Measurements from ENCODE around the gene UNC45A. TPM values are rescaled to one million over a fixed set of nuclear protein-coding genes. Genes with fewer than 3 reads are reported as not detected.

UNC45A gene
- total RNA-seq, 1 donor from 2014 or later: 70.6 TPM

GRCh38 chr15:90994059-90994416 lies 59.0 kb downstream of the UNC45A start:
- intact Hi-C loops (cut with micrococcal nuclease): loop anchor here (1.0 to 2.0 kb wide), 6 partner anchors 40 to 760 kb away; partner anchors contain the start of genes GDPGP1, RCCD1 and UNC45A

- intact Hi-C loops (cut with micrococcal nuclease): loop anchor here (1.0 to 2.0 kb wide), 7 partner anchors 28 to 760 kb away; partner anchors contain the start of genes GDPGP1, RCCD1, UNC45A and VPS33B
Observed at GRCh38 chr15:90994417-90995311, 59.6 kb downstream of the UNC45A start, which contains the start of gene PRC1. TSS of gene PRC1 (minus strand) at chr15:90994535. CDS start at chr15:90994417, 118 bp downstream.

GRCh38 chr15:90998737-90999136 lies 63.7 kb downstream of the UNC45A start:
- intact Hi-C loops (cut with micrococcal nuclease): no loop called here

GRCh38 chr15:91001209-91001608 lies 66.1 kb downstream of the UNC45A start:
- intact Hi-C loops (cut with micrococcal nuclease): no loop called here

Other genes with a start within 250 kb of the UNC45A start
- gene BLM, start 217.9 kb upstream of the UNC45A start, total RNA-seq: 74.7 and 75.3 TPM in 2 replicates
- 933 and 935 TPM in 2 replicates for gene FURIN, start 66.7 kb upstream of the UNC45A start, total RNA-seq
- gene FES, start 50.8 kb upstream of the UNC45A start, total RNA-seq: 168 and 170 TPM in 2 replicates
- 257 and 265 TPM in 2 replicates for gene MAN2A2, start 32.0 kb upstream of the UNC45A start, total RNA-seq
- 28.6 and 33.4 TPM in 2 replicates for gene HDDC3, start 2.7 kb upstream of the UNC45A start, total RNA-seq
- gene RCCD1, start 19.6 kb downstream of the UNC45A start, total RNA-seq: 21.9 and 22.1 TPM in 2 replicates
- gene PRC1, start 59.2 kb downstream of the UNC45A start, total RNA-seq: 98.6 and 105 TPM in 2 replicates
- gene VPS33B, start 87.3 kb downstream of the UNC45A start, total RNA-seq: 22.7 and 23.3 TPM in 2 replicates
- 0.02 TPM in 1 of 2 replicates, not detected in the other for gene SV2B, start 165.0 kb downstream of the UNC45A start, total RNA-seq

Data from T-helper 1 cell treated with Interleukin-12 subunit alpha and Interleukin-12 subunit beta and Interleukin-4 antibody, amounts not matched to agents 30 ng/mL and 1 ng/mL, for 36 hours (primary cell).